ENCODE results near the gene TOP1.

TOP1 gene

GRCh38 chr20:41163821-41164220 is 135.2 kb downstream of the TOP1 start:
- TF ChIP-seq CTCF (IDR thresholded peaks at IDR 0.05; ENCODE audit: insufficient read depth, low read length, missing control alignments) = no peak
- CTCF ChIA-PET = interaction anchor here (1.1 to 2.4 kb wide), 7 partner anchors 9 to 177 kb away, joined by 3 to 13 read pairs (median 4); partner anchors contain the start of gene LPIN3
- H3K4me3 ChIP-seq (ENCODE audit: low read depth, low read length) = no peak overlapping the region
- POLR2A ChIA-PET = interaction anchor here (1.0 kb wide), 1 partner anchor 14 kb away, joined by 3 read pairs; no protein-coding TSS in a partner anchor
- no peak for DNase-seq (ENCODE audit: low read depth, low spot score)

DNA sequence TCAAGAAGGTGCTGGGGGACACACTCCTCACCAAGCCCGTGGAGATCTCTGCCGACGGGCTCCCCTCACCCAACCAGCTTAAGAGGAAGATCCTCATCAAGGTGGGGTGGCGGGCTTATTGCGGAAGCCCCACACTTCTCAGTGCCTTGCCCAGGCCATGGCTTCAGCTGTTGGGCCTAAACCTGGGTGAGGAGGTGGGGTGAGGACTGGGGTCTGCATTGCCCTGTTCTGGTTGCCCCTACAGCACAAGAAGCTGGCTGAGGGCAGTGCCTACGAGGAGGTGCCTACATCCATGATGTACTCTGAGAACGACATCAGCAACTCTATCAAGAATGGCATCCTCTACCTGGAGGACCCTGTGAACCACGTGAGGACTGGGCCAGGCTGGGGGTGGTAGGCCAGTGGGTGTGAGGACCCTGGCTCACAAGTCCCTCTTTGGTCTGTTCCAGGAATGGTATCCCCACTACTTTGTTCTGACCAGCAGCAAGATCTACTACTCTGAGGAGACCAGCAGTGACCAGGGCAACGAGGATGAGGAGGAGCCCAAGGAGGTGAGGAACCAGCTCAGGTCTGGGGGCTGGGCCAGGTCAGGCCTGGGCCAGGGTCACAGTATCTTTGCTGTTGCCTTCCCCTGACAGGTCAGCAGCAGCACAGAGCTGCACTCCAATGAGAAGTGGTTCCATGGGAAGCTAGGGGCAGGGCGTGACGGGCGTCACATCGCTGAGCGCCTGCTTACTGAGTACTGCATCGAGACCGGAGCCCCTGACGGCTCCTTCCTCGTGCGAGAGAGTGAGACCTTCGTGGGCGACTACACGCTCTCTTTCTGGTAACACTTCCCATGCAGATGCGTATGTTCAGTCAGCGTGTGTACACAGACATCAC is 136.6 kb downstream of the TOP1 start:
- no peak for TF ChIP-seq CTCF (IDR thresholded peaks at IDR 0.05; ENCODE audit: insufficient read depth, low read length, missing control alignments)
- DNase-seq (ENCODE audit: low read depth, low spot score) = no peak
- ChIA-PET CTCF (interaction anchor here (1.3 to 2.6 kb wide), 5 partner anchors 10 to 175 kb away, joined by 3 to 9 read pairs (median 4); partner anchors contain the start of gene LPIN3), POLR2A (no interaction called here)
- no peak overlapping the region for H3K4me3 ChIP-seq (ENCODE audit: low read depth, low read length)

DNA sequence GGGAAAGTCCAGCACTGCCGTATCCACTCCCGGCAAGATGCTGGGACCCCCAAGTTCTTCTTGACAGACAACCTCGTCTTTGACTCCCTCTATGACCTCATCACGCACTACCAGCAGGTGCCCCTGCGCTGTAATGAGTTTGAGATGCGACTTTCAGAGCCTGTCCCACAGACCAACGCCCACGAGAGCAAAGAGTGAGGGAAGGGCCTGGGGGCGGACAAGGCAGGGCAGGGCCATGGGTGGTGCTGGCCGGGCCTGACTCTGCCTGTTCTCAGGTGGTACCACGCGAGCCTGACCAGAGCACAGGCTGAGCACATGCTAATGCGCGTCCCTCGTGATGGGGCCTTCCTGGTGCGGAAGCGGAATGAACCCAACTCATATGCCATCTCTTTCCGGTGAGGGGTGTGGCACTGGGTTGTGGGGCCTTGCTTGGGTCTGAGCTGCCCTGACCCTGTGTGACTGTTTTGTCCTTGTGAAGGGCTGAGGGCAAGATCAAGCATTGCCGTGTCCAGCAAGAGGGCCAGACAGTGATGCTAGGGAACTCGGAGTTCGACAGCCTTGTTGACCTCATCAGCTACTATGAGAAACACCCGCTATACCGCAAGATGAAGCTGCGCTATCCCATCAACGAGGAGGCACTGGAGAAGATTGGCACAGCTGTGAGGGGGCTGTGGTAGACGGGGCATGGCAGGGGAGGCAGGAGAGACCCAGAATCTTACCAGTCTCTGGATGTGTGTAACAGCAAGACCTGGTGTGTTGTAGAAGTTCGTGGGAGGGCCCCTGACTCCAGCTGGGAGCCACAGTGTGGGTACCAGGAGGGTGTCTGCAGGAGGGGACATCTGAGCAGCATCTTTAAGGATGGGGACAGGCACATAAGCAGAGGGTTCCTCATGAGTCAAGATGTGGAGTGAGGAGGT is 137.8 kb downstream of the TOP1 start:
- ChIA-PET CTCF (interaction anchor here (2.6 to 12.7 kb wide), 2 partner anchors 8 to 173 kb away, joined by 7 to 404 read pairs; partner anchors contain the start of gene LPIN3), POLR2A (no interaction called here)
- no peak for TF ChIP-seq CTCF (IDR thresholded peaks at IDR 0.05; ENCODE audit: insufficient read depth, low read length, missing control alignments)
- H3K4me3 ChIP-seq (ENCODE audit: low read depth, low read length) = no peak overlapping the region
- DNase-seq (ENCODE audit: low read depth, low spot score) = no peak

DNA sequence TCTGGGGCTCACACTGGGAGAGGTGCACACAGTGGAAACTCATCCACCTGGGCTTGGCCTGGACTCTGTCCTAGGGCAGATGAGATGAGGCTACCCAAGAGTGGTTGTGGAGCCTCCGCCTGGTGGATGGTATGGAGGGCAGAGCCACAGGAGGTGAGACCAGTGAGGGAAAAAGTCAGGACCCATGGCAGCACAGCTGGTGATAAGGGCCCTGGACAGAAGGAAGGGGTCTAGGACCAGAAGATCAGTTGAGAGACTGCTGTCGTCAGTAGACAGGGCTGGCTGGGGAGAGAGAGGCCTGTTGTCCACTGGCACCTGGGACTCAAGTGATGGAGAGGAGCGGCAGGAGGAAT is 138.5 kb downstream of the TOP1 start:
- H3K4me3 ChIP-seq (ENCODE audit: low read depth, low read length) = no peak overlapping the region
- CTCF ChIA-PET = interaction anchor here (1.1 to 12.7 kb wide), 3 partner anchors 8 to 172 kb away, joined by 3 to 404 read pairs (median 7); partner anchors contain the start of gene LPIN3
- POLR2A ChIA-PET = no interaction called here
- no peak for TF ChIP-seq CTCF (IDR thresholded peaks at IDR 0.05; ENCODE audit: insufficient read depth, low read length, missing control alignments)
- no peak for DNase-seq (ENCODE audit: low read depth, low spot score)

DNA sequence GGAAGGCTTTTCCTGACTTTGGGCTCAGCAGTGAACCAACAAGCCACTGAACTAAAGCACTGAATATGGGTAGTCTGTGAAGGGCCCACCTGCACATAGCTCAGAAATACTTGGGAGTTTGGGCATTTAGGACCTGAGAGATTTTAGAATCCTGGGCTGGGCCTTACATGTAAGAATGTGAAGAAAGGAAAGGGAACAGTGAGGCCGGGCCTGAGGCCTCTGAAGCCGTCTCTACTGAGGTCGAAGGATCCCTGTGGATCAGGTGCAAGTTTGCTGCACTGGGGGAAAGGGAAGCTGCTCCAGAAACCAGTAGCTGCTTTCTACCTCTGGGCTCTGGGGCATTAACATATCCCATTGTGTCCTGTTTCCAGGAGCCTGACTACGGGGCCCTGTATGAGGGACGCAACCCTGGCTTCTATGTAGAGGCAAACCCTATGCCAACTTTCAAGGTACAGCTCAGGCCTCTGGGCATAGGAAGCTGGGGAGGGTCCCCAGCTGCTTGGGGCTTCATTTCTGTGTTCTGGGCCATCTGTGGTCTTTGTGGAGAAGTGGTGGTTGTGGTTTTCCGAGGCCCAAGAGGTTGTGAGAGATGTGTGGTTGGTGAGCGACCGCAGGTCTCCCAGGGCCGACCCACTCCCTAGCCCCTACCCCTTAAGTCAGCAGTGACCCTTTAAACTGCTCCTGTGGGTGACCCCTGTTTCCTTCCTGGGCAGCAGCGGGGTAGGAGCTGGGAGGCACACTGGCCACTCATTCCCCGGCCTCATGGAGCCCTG is 139.0 kb downstream of the TOP1 start:
- DNase-seq (ENCODE audit: low read depth, low spot score) = no peak
- ChIA-PET CTCF (interaction anchor here (1.1 to 12.7 kb wide), 4 partner anchors 13 to 172 kb away, joined by 3 to 404 read pairs (median 100); partner anchors contain the start of gene LPIN3), POLR2A (no interaction called here)
- no peak overlapping the region for H3K4me3 ChIP-seq (ENCODE audit: low read depth, low read length)
- TF ChIP-seq CTCF (IDR thresholded peaks at IDR 0.05; ENCODE audit: insufficient read depth, low read length, missing control alignments) = no peak

Measured in AG04449 (cell line).